ENCODE measurements around the gene BTNL2.
"Not testable (repeated sequence)": the region's sequence is repeated elsewhere in the genome, so short reads cannot be mapped to it uniquely, and the experiment has no call there.

Gene BTNL2, protein sequence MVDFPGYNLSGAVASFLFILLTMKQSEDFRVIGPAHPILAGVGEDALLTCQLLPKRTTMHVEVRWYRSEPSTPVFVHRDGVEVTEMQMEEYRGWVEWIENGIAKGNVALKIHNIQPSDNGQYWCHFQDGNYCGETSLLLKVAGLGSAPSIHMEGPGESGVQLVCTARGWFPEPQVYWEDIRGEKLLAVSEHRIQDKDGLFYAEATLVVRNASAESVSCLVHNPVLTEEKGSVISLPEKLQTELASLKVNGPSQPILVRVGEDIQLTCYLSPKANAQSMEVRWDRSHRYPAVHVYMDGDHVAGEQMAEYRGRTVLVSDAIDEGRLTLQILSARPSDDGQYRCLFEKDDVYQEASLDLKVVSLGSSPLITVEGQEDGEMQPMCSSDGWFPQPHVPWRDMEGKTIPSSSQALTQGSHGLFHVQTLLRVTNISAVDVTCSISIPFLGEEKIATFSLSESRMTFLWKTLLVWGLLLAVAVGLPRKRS

DNA sequence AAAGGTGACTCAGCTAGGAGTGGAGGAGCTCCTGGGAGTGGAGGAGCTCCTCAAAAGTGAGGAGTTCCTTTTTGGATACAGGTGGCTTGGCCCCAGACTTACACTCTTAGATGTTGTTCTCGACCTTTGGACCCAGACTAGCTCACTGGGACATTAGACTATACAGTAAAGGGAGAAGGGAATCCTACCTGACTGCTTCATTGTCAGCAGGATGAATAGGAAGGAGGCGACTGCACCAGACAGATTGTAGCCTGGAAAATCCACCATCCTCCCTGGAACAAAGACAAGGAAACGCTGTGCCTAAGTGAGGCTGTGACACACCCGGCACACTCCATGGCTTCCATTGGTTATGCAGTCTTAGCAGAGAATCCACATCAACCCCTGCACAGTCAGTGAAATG is at the start of gene BTNL2:
Gene BTNL2, minus strand, starts transcription at position 325 of the 400 bp plus-strand sequence. Its CDS starts 58 bp downstream, at position 267.
- DNase-seq (ENCODE audit: low read depth), result no peak

DNA sequence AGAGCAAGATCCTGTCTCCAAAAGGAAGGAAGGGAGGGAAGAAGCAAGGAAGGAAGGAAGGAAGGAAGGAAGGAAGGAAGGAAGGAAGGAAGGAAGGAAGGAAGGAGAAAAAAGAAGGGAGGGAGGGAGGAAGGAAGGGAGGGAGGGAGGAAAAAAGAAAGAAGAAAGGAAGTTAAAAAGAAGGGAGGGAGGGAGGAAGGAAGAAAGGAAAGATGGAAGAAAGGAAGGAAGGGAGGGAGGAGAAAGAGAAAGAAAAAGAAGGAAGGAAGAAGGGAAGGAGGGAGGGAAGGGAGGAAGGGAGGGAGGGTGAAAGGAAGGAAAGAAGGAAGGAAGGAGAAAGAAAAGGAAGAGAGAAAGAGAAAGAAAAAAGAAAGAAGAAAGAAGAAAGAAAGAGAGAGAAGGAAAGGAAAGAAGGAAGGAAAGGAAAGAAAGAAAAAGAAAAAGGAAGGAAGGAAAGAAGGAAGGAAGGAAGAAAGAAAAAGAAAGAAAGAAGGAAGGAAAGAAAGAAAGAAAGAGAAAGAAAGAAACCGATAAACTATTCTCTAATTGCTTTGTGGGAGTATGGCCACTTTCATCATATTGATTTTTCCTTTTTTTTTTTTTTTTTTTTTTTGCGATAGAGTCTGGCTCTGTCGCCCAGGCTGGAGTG is 42.2 kb upstream of the BTNL2 start:
- DNase-seq (ENCODE audit: low read depth), result no peak

DNA sequence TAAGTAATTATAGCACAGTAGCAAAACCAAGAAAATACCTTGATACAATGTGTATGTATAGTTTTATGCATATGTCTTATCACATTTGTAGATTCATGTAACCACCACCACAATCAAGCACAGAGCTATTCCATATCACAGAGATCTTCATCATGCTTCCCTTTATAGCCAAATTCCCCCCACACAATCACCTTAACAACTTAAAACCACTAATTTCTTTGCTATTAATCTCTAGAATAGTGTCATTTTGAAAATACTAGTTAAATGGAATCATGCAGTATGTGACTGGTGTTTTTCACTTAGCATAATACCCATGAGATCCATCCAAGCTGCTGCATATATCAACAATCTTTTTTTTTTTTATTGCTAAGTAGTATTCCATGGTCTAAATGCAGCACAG is 41.0 kb upstream of the BTNL2 start:
- no peak for DNase-seq (ENCODE audit: low read depth)

DNA sequence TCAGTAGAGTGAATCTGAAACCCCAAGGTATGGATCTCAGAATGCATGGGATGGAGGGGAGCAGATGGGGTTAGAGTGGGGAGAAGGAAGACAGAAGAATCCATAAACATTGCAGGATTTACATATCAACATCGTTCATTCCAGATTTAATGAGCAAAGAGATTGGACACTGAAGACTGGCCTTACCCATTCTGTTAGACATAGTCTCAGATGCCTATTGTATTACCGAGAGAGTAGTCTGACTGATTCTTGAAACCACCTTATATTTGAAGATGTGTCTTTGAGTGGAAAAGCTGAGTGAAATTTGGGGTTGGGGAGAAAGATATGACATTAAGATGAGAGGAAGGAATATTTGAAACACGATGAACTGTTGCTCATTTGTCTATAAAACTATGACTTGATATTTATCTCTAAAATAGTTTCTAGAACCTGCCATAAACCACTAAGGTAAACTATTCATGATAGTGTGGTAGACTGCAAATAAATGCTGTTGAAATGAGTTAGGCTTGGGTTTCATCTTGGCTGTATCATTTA is 38.4 kb upstream of the BTNL2 start:
- no peak for DNase-seq (ENCODE audit: low read depth)

DNA sequence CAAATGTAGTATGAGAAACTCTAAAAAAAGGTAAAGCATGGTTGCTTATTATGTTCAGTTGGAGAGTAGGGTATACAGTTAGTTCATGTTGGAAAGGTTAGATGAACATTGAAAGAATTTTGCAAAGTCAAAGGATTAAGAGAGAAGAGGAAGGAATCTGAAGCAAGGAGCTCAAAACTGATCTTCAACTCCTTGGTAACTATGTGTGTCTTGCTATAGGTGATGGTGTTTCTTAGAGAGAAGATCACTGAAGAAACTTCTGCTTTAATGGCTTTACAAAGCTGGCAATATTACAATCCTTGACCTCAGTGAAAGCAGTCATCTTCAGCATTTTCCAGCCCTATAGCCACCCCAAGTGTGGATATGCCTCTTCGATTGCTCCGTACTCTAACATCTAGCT is 37.5 kb upstream of the BTNL2 start:
- DNase-seq (ENCODE audit: low read depth), result no peak

DNA sequence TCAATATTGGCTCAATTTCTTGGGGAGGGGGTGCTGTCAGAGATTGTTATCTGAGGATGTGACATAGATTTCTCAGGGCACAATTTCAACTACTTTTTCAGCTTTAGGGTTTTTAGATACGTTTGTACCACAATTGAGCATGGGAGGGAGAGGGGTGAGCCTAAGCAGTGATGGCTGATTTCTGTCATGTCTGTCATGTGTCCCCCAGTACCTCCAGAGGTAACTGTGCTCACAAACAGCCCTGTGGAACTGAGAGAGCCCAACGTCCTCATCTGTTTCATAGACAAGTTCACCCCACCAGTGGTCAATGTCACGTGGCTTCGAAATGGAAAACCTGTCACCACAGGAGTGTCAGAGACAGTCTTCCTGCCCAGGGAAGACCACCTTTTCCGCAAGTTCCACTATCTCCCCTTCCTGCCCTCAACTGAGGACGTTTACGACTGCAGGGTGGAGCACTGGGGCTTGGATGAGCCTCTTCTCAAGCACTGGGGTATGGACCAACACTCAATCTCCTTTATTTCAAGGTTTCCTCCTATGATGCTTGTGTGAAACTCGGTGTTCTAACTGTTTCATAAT is 36.1 kb upstream of the BTNL2 start:
- DNase-seq (ENCODE audit: low read depth), result no peak

DNA sequence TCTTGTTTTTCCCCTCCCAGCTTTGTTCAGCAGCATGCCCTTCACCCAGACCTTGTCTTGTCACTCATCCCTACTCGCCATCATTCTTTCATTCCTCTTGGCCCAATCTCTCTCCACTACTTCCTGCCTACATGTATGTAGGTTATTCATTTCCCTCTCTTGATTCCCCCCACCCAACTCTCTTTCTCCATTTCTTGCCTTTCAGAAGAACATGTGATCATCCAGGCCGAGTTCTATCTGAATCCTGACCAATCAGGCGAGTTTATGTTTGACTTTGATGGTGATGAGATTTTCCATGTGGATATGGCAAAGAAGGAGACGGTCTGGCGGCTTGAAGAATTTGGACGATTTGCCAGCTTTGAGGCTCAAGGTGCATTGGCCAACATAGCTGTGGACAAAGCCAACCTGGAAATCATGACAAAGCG is 35.3 kb upstream of the BTNL2 start:
- no peak for DNase-seq (ENCODE audit: low read depth)

DNA sequence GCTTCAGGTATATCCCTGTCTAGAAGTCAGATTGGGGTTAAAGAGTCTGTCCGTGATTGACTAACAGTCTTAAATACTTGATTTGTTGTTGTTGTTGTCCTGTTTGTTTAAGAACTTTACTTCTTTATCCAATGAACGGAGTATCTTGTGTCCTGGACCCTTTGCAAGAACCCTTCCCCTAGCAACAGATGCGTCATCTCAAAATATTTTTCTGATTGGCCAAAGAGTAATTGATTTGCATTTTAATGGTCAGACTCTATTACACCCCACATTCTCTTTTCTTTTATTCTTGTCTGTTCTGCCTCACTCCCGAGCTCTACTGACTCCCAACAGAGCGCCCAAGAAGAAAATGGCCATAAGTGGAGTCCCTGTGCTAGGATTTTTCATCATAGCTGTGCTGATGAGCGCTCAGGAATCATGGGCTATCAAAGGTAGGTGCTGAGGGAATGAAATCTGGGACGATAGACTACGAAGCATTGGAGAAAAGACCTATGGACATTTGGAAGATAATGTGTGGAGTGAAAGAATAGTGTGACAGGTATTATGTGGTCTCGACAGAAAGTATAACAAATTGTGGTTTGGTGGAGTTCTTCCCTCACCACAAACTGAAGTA is 32.7 kb upstream of the BTNL2 start, which contains the start of gene HLA-DRA:
Gene HLA-DRA, plus strand, starts transcription at position 286 of the 613 bp plus-strand sequence. Its CDS starts 64 bp downstream, at position 350.
- peak; percentile 4 for DNase-seq (ENCODE audit: low read depth)

DNA sequence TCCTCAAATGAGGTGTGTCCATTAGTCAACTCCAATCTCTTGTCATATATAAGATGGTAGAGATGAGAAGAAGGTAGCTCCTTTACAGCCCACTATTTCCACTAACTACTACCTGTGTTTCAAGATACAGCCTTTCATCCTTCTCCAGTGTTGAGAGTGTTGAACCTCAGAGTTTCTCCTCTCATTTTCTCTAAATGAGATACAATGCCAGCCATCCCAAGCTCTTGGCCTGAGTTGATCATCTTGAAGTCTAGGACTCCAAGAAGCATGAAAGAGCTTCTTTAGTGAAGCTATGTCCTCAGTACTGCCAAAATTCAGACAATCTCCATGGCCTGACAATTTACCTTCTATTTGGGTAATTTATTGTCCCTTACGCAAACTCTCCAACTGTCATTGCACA is 32.2 kb upstream of the BTNL2 start:
- DNase-seq (ENCODE audit: low read depth), result no peak

DNA sequence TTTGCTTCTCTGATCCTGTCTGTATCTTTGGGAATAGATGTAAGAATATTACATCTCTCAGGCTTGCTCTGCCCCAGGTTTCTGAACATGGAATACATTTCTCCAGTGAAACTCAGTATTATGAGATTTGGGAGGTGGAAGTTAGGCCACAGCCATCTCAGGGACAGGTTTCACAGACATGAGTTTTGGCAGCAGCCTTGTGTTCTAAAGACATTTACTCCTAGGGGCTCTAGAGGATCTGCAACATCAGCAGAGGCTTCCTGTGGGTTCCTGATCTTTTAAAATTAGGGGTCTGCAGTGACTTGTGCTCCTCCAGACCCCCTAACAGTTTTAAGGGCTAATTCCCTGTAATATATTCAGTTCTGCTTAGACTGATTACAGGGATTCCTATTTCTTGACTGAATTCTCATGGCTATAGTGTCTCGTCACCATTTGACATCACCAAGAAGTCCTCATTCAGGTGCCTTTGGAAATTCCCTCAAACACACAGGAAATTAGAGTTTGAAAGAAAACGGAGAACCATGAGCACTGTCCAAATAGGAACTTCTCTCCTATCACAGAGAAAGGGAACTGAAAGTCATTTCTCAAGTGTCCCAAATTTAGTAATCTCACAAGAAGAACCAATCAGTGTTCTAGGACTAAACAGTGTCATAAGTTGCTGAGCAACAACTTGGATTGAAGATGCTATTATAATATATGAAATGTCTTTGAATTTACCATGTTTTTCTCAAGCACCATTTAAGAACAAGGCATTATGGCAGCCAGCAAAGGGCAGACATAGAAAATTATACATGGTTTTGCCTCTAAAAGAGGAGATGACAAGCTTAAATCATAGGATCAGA is 30.2 kb upstream of the BTNL2 start:
- DNase-seq (ENCODE audit: low read depth), result no peak

DNA sequence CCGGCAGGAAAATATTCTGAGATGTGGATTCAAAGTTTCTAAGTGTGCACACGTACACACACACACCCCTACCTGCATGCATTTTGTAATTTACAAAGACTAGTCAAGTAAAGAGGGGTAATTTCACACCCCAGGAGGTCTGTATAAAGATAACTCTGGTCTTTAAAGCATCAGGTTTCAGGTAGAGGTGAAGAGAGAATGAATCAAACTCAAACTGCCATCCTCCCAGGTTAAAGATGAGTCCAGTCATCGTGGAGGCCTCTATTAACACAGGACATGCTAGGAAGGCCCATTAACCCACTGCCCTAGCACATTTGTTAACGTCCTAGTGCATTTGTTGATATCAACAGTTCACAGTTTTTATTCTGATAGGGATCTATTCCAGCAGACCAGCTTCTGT is 29.2 kb upstream of the BTNL2 start:
- no peak for DNase-seq (ENCODE audit: low read depth)

DNA sequence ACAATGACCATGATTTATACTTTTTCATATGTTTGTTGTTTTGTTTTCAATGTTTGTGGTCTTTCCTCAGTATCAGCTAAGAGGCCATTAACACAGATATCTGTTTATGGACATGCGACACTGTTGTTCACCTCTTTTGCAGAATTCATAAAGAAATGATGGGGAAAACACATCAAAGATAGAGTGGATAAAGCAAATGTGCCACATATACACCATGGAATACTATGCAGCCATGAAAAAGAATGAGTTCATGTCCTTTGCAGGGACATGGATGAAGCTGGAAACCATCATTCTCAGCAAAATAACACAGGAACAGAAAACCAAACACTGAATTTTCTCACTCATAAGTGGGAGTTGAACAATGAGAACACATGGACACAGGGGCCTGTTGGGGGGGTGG is 27.0 kb upstream of the BTNL2 start:
- DNase-seq (ENCODE audit: low read depth), result not testable (repeated sequence)

DNA sequence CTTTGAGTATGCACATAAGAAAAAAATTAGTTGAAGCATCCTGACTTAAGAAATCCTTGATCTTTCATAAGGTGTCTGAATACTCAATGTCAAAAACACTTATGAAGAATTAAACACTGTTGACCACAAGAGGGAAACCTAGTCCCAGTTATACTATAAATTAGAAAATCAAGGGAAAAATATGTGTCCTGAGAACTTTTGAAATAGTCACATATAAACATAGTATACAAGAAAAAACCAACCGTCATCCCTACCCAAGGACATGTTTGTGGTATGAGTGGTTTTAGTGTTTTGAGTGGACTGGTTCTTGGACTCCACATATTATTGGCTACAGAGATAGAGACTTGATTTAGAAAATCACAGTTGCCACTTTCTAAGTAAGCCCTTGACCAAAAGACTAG is 25.1 kb upstream of the BTNL2 start:
- no peak for DNase-seq (ENCODE audit: low read depth)

DNA sequence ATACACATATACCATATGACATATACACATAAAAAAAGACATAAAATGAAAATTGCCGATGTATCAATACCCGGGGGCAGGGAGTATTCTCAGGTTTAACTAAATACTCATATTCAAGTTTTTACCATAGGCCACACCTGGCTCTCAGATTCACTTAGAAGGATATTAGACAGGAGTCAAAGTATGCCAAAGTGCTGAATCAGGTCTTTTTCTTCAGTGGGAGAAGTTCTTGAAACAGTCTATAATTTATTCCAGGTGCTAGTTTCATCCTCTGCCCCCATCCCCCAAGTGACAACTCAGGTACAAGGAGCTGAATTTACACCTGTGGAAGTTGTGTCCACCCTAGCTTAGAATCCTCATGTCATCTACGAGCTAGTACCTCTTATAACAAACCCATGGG is 24.2 kb upstream of the BTNL2 start:
- no peak for DNase-seq (ENCODE audit: low read depth)

DNA sequence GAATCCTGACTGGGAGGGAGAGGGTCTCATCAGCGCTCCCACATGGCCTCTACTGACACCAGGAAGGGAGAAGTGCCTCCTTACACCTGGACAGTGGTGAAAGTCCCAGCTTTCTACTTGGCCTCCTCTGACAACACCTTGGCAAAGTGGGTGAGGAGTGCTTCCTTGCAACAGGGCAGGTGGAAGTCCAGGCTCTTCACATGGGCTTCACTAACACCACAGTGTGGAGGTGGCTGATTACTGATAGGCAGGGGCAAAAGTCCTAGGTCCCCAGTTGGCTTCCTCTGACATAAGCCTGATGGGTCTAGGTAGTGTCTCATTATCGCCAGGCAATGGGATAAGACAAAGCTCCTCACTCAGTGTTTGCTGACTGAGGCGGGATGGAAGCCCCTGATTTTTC is 23.2 kb upstream of the BTNL2 start:
- no peak for DNase-seq (ENCODE audit: low read depth)

DNA sequence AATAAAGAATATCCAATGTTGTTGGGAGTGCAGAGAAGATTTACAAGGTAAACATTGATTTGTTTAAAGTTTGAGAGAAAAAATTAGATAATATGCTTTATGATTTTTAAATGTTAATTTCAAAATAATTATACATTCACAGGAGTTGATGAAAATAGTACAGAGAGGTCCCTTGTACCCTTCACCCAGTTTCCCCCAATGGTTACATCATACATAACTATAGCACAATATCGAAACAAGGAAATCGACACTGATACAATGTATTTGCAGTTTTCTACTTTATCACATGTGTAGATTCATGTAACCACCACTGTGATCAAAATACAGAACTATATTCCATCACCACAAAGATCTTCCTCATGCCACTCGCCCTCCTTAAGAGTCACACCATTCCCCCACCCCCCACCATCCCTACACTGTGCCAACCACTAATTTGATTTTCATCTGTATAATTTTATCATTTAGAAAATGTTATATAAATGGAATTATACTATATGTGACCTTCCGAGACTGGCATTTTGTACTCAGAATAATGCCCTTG is 21.0 kb upstream of the BTNL2 start:
- no peak for DNase-seq (ENCODE audit: low read depth)

DNA sequence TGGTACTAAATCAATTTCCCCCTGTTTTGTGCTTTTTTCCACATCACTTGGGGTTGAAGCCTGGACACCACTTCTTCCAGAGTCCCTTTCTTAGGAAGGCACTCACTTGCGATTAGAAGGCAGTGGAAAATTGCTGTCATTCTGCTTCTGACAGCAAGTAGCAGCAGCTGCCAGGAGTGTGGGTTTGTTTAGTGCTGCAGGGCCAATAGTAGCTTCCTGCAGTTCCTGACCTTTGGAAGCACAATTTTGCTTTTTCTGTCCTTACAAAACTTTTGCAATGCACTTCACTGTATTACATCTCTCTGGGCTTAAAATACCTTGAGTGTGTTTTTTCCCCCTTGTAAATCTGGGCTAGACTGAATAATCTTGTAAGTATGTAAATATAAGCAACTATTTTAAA is 20.2 kb upstream of the BTNL2 start:
- no peak for DNase-seq (ENCODE audit: low read depth)

DNA sequence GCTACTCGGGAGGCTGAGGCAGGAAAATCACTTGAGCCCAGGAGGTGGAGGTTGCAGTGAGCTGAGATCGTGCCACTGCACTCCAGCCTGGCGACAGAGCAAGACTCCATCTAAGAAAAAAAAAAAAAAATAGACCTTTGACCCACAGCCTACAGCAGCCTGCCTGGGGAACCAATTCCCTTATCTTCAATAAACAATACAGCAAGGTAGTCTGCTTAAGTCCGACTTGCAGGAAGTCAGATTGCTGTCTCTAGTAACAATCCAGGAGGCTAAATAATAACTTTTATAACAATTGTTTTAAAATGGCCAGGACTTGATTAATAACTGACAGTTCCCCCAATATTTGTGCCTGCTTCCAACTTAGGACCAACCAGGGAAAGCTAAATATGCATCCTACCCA is 19.4 kb upstream of the BTNL2 start:
- no peak for DNase-seq (ENCODE audit: low read depth)

DNA sequence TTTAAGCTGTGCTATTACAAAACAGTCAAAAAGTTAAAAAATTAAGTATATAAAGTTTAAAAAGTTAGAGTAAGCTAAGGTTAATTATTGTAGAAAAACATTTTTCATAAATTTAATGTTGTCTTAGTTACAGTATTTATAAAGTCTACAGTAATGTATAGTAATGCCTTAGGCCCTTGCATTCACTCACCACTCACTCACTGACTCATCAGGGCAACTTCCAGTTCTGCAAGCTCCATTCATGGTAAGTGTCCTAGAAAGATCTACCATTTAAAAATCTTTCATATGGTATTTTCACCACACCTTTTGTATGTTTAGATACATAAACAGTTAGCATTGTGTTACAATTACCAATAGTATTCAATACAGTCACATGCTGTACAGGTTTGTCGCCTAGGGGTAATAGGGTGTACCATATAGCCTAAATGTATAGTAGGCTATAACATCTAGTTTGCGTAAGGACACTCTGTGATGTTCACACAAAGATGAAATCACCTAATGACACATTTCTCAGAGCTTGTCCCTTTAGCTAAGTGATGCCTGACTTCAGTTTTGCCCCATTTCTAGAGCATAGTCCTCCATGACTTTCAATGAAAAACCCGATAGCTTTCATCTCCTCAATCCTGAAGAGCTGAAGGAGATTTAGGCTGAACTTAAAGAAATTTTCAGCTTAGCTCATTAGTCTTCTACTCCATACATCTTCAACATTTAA is 17.8 kb upstream of the BTNL2 start:
- DNase-seq (ENCODE audit: low read depth), result no peak

DNA sequence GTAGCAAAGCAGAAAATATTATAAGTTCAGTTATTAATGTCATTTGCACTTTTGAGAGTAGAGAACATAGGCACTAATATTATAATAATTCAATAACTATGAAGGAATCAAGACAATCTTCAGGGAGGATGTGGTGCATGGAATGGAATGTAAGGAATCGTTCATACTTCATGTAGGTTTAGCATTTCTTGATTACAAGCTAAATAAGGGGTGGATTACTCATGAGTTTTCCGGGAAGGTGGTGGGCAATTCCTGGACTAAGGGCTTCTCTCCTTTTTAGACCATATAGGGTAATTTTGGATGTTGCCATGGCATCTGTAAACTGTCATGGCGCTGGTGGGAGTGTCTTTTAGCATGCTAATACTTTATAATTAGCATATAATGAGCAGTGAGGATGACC is 9.1 kb upstream of the BTNL2 start:
- DNase-seq (ENCODE audit: low read depth), result no peak

Measured in T-helper 22 cell (primary cell).